ENCODE results near the gene RAB24. TPM values are rescaled to one million over a fixed set of nuclear protein-coding genes. Genes with fewer than 3 reads are reported as not detected.

The RAB24 gene
- polyA plus RNA-seq, 1 donor (not counting 4 experiments of a cell fraction or from before 2014, with no cell fraction given) = 22.4 TPM

GRCh38 chr5:177319913-177320588 lies 16.5 kb upstream of the RAB24 start:
- H2AFZ ChIP-seq (ENCODE audit: control insufficient read depth, low read length) = no peak overlapping the region
- no peaks in the 10 kb centered on the region for H3K9me3 ChIP-seq (ENCODE audit: control insufficient read depth, low read depth, low read length)
- no peak overlapping the region for H3K27ac ChIP-seq (ENCODE audit: control insufficient read depth, insufficient read depth, low read length)
- no peaks in the 10 kb centered on the region for H3K27me3 ChIP-seq (ENCODE audit: control insufficient read depth, extremely low read depth, insufficient read depth, low read length)
- FAIRE-seq (no peak), DNase-seq (ENCODE audit: low read depth, low spot score) (no peak)
- H3K4me3 ChIP-seq (ENCODE audit: control insufficient read depth in 2 of 3, extremely low read depth in 1 of 3, insufficient read depth in 2 of 3, low read depth in 1 of 3, low read length in 3 of 3) = no peak overlapping the region
- no peaks in the 10 kb centered on the region for H4K20me1 ChIP-seq (ENCODE audit: control insufficient read depth, extremely low read depth, insufficient read depth, low read length)
- dilution Hi-C loops (cut with MboI; ENCODE audit: extremely low pct_ligation_motif_present, low sequenced_read_pairs) = no loop called here
- TF ChIP-seq CTCF (optimal IDR thresholded peaks at IDR 0.05 in 1 of 3, IDR thresholded peaks at IDR 0.05 in 1 of 3, conservative IDR thresholded peaks at IDR 0.05 in 1 of 3; ENCODE audit: extremely low read depth in 1 of 3, insufficient read depth in 2 of 3, low read length in 3 of 3) = no peak
- TF ChIP-seq EZH2 (IDR thresholded peaks at IDR 0.05; ENCODE audit: low read length) = no peak
- peaks cover 0 to 3% of the 10 kb centered on the region in 2 experiments for H3K36me3 ChIP-seq (ENCODE audit: control insufficient read depth in 2 of 2, extremely low read depth in 1 of 2, insufficient read depth in 2 of 2, low read length in 2 of 2)
- peaks cover 3% of the 10 kb centered on the region for H3K9me1 ChIP-seq (ENCODE audit: control insufficient read depth, extremely low read depth, insufficient read depth, low read length)
- no peak overlapping the region for H3K9ac ChIP-seq (ENCODE audit: control insufficient read depth, extremely low read depth, insufficient read depth, low read length)
- H3K79me2 ChIP-seq (ENCODE audit: control insufficient read depth, insufficient read depth, low read length) = no peaks in the 10 kb centered on the region
- H3K4me2 ChIP-seq (ENCODE audit: control insufficient read depth, extremely low read depth, insufficient read depth, low read depth, low read length) = no peak overlapping the region
- H3K4me1 ChIP-seq (ENCODE audit: control insufficient read depth, extremely low read depth, insufficient read depth, low read length) = no peaks in the 10 kb centered on the region

GRCh38 chr5:177317959-177318377 lies 14.4 kb upstream of the RAB24 start:
- no peak overlapping the region for H3K27ac ChIP-seq (ENCODE audit: control insufficient read depth, insufficient read depth, low read length)

More at GRCh38 chr5:177317959-177318377, 14.4 kb upstream of the RAB24 start:
- DNase-seq (ENCODE audit: low read depth, low spot score) = peak; percentile 50
- Histone ChIP-seq H4K20me1 (ENCODE audit: control insufficient read depth, extremely low read depth, insufficient read depth, low read length) (no peaks in the 10 kb centered on the region), H3K27me3 (ENCODE audit: control insufficient read depth, extremely low read depth, insufficient read depth, low read length) (no peaks in the 10 kb centered on the region), H3K4me3 (ENCODE audit: control insufficient read depth in 2 of 3, extremely low read depth in 1 of 3, insufficient read depth in 2 of 3, low read depth in 1 of 3, low read length in 3 of 3) (no peak overlapping the region), H3K4me2 (ENCODE audit: control insufficient read depth, extremely low read depth, insufficient read depth, low read depth, low read length) (no peak overlapping the region), H3K4me1 (ENCODE audit: control insufficient read depth, extremely low read depth, insufficient read depth, low read length) (peaks cover under 1% of the 10 kb centered on the region), H3K9me3 (ENCODE audit: control insufficient read depth, low read depth, low read length) (no peaks in the 10 kb centered on the region), H3K36me3 (ENCODE audit: control insufficient read depth in 2 of 2, extremely low read depth in 1 of 2, insufficient read depth in 2 of 2, low read length in 2 of 2) (peaks cover 0 to 3% of the 10 kb centered on the region in 2 experiments), H3K79me2 (ENCODE audit: control insufficient read depth, insufficient read depth, low read length) (no peaks in the 10 kb centered on the region), H2AFZ (ENCODE audit: control insufficient read depth, low read length) (no peak overlapping the region), H3K9me1 (ENCODE audit: control insufficient read depth, extremely low read depth, insufficient read depth, low read length) (peaks cover 3% of the 10 kb centered on the region), H3K9ac (ENCODE audit: control insufficient read depth, extremely low read depth, insufficient read depth, low read length) (no peak overlapping the region)
- peak; percentile 72 for FAIRE-seq
- TF ChIP-seq EZH2 (IDR thresholded peaks at IDR 0.05; ENCODE audit: low read length) (no peak), CTCF (optimal IDR thresholded peaks at IDR 0.05 in 1 of 3, IDR thresholded peaks at IDR 0.05 in 1 of 3, conservative IDR thresholded peaks at IDR 0.05 in 1 of 3; ENCODE audit: extremely low read depth in 1 of 3, insufficient read depth in 2 of 3, low read length in 3 of 3) (peak; percentile 82 to 93 (median 88))
- dilution Hi-C loops (cut with MboI; ENCODE audit: extremely low pct_ligation_motif_present, low sequenced_read_pairs) = no loop called here
